ENCODE data around the gene FOXL3.
"Not testable (repeated sequence)": the region's sequence is repeated elsewhere in the genome, so short reads cannot be mapped to it uniquely, and the experiment has no call there.

Gene FOXL3

GRCh38 chr7:289756-290553, at the start of gene FOXL3:
Gene FOXL3, plus strand, starts transcription at chr7:290170. Its CDS starts 0 bp downstream, at chr7:290170.
- DNase-seq (ENCODE audit: low read depth): no peak

DNA sequence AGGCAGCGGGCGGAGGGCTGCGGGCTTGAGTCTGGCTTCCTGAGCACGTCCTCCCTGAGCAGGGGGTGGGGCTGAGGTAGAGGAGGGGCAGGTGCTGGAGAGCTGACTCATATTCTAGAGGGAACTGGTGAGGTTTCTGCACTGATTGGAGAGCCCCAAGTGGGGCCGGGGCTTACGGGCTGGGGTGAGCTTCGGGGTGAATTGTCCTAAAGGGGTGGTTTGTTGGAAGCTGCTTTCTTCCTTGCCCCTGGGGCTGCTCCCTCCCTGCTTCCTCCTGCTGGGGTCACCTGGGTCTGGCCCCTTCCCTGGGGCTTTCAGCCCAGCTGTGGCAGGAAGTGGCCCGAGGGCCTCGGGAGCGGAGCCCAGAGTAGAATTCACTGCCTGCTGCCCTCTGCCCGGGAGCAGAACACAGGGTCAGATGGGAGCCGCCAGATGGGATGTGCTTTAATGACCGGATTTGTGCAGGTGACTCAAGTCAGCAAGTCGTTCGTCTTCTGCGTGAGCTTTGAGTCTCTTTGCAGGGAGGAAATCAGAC, 49.0 kb upstream of the FOXL3 start:
- no peak for DNase-seq (ENCODE audit: low read depth)

- no peak for DNase-seq (ENCODE audit: low read depth)
Observed at GRCh38 chr7:241513-241912, 48.5 kb upstream of the FOXL3 start.

- not testable (repeated sequence) for DNase-seq (ENCODE audit: low read depth)
Observed at GRCh38 chr7:242826-243579, 47.0 kb upstream of the FOXL3 start.

DNA sequence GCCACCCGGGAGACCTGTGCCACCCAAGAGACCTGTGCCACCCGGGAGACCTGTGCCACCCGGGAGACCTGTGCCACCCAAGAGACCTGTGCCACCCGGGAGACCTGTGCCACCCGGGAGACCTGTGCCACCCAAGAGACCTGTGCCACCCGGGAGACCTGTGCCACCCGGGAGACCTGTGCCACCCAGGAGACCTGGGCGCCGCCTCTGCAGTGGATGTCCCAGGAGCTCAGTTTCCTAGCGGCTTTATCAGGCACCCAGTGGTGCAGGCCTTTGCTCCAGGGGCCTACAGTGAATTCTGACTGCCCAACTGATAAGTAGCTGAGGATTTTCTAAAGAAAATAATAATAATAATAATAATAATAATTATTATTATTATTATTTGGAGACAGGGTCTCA, 46.4 kb upstream of the FOXL3 start:
- not testable (repeated sequence) for DNase-seq (ENCODE audit: low read depth)

- DNase-seq (ENCODE audit: low read depth): no peak
Observed at GRCh38 chr7:244974-245373, 45.0 kb upstream of the FOXL3 start.

DNA sequence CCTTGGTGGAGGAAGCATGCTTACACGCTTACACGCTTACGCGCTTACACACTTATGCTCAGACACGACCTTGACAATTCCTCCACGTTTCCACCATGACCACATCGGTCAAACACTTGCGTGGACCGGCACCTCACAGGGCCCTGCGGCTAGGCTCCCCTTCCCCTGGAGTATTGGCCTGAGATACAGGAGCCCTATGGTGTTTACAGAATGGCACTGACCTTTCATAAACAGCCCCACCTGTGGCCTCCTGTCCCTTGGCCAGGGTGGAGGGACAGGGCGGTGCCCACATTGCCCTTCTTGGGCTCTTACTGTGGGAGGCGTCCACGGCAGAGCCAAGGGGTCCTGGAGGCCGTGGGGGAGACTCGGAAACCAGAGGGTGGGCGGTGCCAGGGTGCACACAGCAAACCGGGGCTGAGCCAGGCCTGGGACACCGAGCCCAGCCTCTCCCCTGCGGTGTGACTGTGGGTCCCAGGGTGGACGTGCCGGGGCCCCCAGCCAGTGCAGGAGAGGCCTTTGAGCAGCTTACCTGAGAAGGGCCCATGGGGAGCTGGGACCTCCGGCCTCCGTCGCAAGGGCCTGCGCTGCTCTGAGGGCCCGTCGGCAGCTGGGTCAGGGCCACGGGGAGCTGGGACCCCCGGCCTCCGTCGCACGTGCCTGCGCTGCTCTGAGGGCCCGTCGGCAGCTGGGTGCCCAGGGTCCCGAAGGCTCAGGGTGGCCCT, 44.2 kb upstream of the FOXL3 start:
- DNase-seq (ENCODE audit: low read depth): no peak

DNA sequence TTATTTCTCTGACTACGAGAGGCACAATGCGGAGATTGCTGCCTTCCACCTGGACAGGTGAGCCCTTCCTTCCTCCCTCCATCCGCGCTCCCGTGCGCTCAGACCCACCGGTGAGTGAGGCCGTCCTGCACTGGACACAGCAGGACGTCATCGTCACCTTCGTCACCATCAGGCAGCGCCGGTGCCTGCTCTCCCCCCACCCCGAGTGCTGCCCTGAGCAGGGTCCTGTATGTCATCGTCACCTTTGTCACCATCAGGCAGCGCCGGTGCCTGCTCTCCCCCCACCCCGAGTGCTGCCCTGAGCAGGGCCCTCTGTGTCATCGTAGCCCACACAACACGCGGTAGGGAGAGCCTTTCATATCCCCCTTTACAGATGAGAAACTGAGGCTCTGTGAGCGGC, 43.5 kb upstream of the FOXL3 start:
- no peak for DNase-seq (ENCODE audit: low read depth)

- no peak for DNase-seq (ENCODE audit: low read depth)
Observed at GRCh38 chr7:247181-247580, 42.8 kb upstream of the FOXL3 start.

DNA sequence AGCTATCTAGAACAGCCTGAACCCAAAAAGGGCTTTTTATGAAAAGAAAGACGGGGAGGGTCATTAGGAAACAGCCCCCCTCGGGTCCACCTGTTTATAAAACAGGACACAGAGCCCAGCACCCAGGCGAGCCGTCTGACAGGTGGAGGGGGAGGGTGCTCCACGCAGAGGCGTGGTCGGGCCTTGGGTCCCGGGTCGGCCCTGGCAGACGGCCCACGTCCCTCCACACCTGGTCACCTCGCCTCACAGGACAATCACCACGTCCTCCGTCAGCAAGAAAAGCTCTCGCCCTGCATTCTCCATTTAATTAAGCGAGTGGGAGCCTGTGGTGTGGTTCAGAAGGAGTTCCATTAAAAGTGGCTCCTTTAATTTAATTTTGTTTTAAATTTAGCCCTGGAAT, 42.3 kb upstream of the FOXL3 start:
- DNase-seq (ENCODE audit: low read depth): no peak

- DNase-seq (ENCODE audit: low read depth): no peak
Observed at GRCh38 chr7:248732-249435, 41.1 kb upstream of the FOXL3 start.

DNA sequence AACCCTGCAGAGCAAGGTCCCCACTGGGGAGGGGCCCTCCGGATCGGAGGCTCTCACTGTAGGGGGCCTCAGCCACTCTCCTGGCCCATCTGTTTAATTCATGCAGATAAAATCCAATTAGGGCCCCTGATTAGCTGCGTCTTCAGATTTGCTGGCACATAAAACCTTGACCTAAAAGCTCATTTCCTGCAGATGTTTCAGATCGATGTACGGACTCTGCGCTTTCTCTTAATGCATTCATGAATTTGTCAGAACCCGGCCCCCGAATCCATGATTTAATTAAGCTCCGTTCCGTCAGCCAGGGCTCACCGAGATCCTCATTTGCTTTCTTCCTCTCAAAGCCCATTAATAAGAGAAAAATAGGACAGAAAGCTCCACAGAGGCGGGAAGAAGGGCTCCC, 40.0 kb upstream of the FOXL3 start:
- no peak for DNase-seq (ENCODE audit: low read depth)

GRCh38 chr7:250523-250922, 39.4 kb upstream of the FOXL3 start:
- no peak for DNase-seq (ENCODE audit: low read depth)

- DNase-seq (ENCODE audit: low read depth): no peak
Observed at GRCh38 chr7:251005-251404, 39.0 kb upstream of the FOXL3 start.

- DNase-seq (ENCODE audit: low read depth): no peak
Observed at GRCh38 chr7:251446-252175, 38.4 kb upstream of the FOXL3 start.

- DNase-seq (ENCODE audit: low read depth): no peak
Observed at GRCh38 chr7:252216-252965, 37.6 kb upstream of the FOXL3 start.

- DNase-seq (ENCODE audit: low read depth): no peak
Observed at GRCh38 chr7:252981-253380, 37.0 kb upstream of the FOXL3 start.

GRCh38 chr7:253581-254336, 36.2 kb upstream of the FOXL3 start:
- DNase-seq (ENCODE audit: low read depth): no peak

DNA sequence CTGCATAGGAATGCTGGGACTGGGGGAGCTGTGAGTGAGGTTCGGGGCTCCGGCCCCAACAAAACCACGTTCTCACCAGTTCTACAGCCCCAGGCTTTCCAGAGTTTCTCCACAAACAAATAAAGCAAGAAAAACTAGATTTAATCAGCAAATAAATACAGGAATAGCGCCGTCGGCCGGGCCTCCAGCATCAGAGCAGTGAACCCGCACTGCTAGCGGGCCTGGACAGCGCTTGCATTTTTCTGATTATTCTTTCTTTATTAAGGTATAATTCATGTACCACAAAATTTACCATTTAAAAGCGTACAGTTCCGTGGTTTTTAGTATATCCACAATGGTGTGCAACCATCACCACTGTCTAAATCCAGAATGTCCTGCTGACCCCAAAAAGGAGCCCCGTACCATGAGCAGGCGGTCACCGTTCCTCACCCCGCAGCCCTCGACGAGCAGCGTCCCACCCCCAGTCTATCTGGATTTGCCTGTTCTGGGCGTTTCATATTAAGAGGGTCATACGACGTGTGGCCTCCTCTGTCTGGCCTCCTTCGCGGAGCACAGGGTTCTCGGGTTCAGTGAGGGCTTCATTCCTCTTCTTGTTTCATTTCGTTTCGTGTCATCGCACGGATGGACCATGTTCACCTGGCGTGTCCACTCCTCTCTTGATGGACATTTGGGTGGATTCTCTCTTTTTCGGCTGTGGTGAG, 35.5 kb upstream of the FOXL3 start:
- no peak for DNase-seq (ENCODE audit: low read depth)
